GM21367 (cell line): Measurements from ENCODE around the gene RRM2.
"Not testable (repeated sequence)": the region's sequence is repeated elsewhere in the genome, so short reads cannot be mapped to it uniquely, and the experiment has no call there.

Experiments used
- ATAC-seq: cut with Tn5 transposase; IDR thresholded peaks from one replicate; pipeline ENCODE4 v1.9.1; 2021; ENCODE audit not compliant: unreplicated experiment

Gene RRM2

DNA sequence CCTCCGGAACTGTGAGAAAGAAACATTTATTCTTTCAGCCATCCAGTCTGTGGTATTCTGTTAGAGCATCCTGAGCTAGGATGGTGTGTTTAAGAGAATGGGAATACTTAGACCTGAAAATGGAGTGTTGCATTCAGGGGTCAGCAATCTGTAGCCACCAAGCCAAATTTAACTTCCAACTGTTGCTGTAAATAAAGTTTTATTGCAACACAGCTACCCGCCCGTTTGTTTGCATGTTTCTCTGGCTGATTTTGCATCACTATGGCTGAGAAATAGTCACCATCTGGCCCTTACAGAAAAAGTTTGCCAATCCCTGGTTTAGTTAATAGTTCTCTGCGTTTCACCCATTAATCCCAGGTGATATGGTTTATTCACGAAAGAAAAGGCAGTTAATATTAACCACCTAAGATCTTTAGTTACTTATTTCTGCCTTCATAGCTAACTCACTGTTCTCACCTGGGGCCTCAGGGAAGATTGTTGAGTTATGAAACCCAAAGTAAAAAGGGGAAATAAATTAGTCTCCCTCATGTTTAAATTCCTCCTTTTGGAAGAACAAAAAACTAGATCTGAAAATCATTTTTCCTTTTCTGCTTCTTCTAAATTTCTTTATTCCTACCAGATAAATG is 32.9 kb upstream of the RRM2 start:
- no peak for ATAC-seq

DNA sequence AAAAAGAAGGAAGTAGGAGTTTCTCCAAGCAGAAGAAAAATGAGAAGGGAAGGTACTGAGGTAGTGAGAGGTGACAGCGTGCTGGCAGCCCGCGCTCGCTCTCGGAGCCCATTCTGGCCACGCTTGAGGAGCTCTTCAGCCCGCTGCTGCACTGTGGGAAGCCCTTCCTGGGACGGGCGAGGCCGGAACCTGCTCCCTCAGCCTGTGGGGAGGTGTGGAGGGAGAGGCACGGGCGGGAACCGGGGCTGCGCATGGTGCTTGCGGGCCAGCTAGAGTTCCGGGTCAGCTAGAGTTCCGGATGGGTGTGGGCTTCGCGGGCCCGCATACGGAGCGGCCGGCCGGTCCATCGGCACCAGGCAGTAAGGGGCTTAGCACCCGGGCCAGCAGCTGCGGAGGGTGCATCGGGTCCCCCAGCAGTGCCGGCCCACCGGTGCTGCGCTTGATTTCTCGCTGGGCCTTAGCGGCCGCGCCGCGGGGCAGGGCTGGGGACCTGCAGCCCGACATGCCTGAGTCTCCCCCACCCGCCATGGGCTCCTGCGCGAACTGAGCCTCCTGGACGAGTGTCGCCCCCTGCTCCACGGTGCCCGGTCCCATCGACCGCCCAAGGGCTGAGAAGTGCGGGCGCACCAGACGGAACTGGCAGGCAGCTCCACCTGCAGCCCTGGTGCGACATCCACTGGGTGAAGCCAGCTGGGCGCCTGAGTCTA is 31.2 kb upstream of the RRM2 start:
- ATAC-seq, result no peak

DNA sequence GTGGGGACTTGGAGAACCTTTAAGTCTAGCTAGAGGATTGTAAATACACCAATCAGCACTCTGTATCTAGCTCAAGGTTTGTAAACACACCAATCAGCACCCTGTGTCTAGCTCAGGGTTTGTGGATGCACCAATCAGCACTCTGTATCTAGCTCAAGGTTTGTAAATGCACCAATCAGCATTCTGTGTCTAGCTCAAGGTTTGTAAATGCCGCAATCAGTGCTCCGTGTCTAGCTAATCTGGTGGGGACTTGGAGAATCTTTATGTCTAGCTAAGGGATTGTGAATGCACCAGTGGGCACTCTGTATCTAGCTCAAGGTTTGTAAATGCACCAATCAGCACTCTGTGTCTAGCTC is 30.7 kb upstream of the RRM2 start:
- ATAC-seq, result not testable (repeated sequence)

DNA sequence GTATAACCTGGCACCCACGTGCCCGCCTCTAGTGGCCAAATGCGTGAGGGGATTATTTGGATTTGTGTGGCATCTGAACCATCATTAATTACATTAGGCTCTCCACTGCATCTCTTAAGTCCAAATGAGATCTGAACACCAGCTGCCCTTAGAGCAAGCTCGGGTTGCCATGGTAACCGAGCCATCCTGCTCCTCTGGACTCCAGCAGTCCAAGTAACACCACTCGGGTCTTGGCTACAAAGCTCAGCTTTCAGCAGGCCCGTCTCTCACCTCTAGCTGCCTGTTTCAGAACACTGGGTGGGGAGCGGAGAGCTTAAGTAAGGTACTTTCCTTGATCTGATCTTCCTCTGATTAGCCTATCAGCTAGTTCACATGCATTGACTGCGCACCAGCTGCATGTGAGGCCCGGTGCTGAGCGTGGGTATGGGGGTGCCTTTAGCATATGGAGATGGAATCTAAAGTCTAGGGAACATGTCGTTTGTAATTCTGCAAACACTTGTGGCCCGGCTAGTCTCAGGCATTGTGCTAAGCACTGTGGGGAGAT is 28.2 kb upstream of the RRM2 start:
- ATAC-seq, result no peak

DNA sequence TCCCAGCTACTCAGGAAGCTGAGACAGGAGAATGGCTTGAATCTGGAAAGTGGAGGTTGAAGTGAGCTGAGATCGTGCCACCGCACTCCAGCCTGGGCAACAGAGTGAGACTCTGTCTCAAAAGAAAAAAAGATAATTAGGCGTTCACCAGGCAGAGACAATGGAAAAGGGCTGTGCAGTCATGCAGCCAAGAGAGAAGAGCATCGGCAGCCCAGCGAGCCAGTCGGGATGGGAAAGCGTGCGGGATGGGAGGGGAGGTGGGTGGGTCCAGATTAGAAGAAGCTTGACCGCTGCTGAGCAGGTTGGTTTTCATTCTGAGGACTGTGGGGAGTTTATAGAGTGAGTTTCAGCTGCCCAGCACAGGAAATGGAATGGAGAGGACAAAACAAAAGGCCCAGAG is 27.4 kb upstream of the RRM2 start:
- no peak for ATAC-seq

DNA sequence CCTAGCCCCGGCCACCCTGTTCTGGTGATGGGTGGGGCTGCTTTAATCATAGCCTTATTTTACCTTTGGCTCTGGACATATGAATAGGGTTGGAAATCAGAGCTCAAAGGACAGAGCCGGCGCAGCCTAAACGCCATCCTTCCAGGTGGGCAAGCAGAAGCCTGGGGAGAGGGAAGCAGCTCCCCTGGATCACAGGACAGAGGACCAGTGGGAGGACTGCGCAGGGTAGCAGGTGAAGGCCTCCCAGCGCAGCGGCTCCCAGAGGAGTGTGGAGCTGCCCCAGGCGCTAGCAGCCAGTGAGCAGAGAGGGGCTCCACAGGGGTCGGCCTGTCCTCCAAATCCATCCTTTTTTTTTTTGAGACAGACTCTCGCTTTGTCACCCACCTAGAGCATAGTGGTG is 25.9 kb upstream of the RRM2 start:
- no peak for ATAC-seq

DNA sequence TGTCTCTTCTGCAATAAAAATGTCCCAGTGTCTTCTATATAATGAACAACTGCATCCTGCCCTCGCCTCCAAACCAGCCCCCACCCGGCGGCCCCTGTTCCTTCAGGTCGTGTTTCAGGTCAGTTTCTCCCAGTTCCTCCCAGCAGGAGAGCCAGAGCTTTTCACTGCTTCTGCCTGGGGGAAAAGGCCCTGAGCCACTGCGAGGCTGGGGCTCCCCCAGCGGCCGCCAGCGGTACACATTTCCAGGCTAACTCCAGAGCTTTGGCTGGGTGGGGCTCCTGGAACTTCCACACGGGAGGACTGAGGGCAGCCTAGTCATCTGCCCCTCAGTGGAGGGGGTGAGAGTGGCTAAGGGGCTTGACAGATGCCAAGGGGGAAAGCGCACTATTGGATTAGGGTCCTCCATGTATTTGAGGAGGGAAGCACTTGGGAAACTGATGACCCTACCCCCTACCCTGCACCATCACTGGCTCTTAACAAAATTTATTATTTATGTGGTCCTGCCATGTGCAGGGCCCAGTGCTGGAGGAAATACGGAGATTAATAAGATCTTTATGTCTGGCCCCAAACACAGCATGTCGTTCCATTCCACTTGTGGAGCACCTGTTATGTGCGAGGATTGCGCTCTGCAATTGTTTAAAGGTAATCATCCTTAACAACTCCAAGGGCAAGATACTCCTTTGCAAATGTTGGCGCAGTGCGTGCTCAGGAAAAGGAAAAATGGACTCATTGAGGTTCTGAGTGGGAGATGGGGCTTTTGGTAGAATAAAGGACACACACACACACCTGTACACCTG is 25.0 kb upstream of the RRM2 start:
- ATAC-seq, result peak; percentile 57

DNA sequence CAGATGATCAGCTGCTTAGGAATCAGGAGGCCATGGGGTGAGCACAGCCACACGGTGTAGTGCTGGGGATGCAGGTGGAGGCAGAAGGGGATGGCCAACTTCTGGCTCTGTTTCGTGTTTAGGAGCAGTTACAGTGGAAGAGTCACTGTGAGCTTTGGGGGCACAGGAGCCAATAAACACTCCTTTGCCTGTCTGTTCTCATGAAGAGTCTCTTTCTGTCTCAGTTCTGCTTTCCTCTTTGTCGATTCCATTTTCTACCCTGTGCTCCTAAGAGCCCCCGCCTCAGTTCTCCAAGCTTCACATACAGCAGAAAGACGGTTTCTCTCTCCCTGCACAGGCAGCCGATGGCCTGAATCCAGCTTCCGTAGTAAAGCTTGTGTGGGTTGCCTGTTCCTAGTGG is 21.0 kb upstream of the RRM2 start:
- no peak for ATAC-seq

DNA sequence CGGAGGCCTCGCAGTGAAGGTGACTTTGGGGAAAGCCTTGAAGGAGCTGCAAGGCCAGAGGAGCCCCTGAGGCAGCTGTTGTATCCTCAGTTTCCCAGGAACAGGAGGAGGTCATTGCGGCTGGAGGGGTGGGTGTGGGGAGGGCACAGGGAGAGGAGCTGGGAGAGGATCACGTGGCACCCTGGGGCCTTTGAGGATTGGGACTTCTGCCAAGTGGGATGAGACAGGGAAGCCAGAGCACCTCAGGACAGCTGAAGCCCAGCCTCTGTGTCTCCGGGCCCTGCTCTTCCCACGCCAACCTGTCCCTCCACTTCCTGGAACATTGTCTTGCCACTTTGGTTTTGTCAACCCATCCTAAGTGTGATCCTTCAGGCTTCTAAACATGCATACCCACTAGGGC is 19.4 kb upstream of the RRM2 start:
- ATAC-seq, result no peak

DNA sequence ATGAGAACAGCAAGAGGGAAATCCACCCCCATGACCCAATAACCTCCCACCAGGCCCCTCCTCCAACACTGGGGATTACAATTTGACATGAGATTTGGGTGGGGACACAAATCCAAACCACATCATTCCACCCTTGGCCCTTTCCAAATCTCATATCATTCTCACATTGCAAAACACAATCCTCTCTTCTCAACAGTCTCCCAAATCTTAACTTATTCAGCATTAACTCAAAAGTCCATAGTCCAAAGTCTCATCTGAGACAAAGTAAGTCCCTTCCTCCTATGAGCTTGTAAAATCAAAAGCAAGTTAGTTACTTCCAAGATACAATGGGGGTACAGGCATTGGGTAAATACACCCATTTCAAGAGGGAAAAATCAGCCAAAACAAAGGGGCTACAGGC is 17.6 kb upstream of the RRM2 start:
- ATAC-seq, result not testable (repeated sequence)

DNA sequence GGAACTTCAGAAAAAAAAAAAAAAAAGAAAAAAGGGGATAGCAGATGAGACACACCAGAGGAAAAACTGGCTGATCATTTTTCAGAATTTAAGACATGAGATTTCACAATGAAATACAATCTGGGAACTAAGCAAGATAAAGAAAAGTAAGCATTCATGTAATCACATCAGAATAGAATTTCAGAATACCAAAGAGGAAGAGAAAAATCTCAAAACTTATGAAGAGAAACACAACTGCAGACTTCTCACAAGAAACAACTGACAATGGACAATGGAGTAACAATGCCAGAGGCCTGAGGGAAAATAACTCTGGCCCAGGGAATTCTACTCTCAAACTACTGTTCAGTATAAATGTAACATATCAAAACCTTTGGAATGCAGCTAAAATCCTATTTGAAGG is 13.2 kb upstream of the RRM2 start:
- ATAC-seq, result no peak

DNA sequence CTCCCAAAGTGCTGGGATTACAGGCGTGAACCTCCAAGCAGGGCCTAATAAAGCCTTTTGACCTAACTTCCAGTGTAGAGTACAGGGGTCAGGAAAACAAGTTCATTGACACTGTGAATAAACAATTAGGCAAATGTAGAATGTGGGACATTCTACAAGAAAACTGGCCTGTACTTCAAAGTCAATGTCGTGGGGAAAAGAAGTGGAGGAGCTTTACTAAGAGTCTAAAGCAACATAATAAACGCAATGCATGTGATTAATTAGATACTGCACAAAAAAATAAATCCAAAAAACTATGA is 3.6 kb upstream of the RRM2 start:
- ATAC-seq, result no peak

DNA sequence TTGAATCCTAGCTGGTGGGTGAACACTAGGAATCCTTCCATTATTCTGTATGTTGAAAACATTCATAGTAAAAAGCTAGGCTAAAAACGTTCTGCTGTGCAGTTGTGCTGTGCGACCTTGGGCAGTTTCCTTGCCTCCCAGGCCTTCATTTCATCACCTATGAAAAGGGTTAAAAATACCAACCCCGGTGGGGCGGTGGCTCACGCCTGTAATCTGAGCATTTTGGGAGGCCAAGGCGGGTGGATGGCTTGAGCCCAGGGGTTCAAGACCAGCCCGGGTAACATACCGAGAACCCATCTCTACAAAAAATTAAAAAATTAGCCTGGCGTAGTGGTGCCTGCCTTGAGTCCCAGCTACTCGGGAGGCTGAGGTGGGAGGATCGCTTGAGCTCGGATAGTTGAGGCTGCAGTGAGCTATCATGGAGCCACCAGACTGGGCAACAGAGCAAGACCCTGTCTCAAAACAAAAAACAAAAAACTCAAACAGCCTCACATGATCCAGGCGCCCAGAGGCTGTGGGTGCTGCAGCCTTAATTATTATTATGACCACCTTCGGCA is 2.9 kb upstream of the RRM2 start:
- no peak for ATAC-seq

DNA sequence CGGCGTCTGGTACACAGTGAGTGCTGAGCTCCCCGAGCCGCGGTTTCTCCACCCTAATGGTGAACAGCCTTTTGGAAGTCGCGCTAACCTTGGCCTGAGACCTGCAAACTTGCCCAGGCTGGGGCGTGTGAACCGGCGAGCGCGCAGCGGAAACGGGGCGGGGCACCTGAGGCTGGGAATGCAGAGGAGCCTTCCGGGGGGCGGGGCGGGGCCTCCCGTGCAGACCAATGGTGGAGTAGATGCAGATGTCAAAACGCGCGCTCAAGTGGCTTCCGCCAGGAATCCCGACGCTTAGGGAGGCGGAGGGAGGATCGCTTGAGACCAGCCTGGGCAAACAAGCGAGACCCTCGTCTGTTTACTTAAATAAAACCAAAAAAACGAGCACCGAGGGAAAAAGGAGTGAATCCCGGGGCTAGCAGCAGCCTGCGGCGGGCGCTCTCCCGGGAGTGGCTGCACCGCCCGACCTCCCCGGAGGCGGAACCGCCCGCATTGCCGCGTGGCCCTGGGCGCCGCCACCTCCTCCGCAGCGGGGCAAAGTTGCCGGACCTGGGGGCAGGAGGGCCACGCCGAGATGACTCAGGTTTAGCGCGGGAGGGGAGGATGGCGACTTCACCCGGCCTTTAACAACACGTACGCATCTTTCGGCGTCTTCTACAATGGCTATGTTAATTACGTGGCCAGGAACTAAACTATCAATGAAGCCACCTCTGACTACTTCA is 2.2 kb upstream of the RRM2 start:
- peak; percentile 54 for ATAC-seq

DNA sequence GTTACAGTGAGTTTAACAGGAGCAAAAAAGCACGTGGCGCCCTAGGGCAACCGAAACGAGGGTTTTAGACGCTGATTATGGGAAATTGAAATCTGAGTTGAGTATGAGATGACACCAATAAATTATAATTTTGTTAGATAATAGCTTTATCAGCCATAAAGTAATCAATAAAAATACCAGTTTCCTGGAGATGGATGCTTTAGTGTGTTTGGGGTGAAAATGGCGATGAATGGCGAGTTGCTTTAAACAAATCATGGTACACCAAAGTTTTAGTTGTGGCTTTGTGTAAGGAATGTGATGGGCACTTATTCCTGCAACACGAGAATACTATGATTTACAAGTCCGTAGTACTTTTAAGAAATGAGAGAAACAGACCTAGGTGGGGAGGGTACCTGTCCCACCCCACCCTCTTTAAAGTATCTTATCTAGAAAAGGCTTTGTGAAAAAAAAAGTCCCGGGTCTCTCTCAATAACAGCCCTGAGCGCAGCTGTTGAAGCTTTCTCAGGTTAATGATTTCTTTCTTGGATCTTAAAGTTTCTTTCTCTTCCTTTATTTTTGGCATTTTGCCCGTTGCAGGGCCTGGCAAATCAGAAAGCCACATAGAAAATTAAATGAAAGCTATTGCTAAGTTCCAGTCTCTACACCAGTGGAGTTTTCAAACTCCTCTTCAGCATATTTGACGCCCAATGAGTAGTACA is 1.5 kb upstream of the RRM2 start:
- no peak for ATAC-seq

DNA sequence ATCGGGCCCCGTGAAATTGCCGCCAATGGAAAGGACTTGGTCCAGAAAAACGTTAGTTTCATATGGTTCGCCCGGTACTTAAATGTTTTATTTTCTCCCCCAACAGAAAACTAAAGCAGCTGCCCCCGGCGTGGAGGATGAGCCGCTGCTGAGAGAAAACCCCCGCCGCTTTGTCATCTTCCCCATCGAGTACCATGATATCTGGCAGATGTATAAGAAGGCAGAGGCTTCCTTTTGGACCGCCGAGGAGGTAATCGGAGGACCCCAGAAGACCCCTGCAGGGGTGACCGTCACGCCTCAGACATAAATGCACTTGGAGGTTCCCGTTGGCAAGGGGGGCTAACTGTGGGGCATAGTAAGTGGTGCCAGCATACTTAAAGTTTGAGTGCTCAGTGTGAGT is 742 bp downstream of the RRM2 start:
- no peak for ATAC-seq

DNA sequence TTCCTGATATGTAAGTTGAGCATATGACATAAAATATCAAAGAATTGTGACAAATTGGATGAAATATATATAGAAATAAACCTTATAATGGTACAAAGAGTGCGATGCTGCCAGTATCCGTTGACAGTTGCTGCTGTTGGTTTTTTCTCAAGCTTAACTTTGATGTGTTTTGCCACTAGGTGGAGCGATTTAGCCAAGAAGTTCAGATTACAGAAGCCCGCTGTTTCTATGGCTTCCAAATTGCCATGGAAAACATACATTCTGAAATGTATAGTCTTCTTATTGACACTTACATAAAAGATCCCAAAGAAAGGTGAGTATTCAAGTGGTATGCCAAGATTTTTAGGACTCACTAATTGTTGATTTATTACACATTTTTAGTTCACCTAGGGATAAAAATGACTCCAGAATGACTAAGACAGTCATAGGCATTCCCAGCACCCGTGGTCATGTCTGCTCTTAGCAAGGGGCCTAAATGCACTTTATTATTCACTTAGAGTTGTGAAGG is 2.1 kb downstream of the RRM2 start:
- ATAC-seq, result no peak

DNA sequence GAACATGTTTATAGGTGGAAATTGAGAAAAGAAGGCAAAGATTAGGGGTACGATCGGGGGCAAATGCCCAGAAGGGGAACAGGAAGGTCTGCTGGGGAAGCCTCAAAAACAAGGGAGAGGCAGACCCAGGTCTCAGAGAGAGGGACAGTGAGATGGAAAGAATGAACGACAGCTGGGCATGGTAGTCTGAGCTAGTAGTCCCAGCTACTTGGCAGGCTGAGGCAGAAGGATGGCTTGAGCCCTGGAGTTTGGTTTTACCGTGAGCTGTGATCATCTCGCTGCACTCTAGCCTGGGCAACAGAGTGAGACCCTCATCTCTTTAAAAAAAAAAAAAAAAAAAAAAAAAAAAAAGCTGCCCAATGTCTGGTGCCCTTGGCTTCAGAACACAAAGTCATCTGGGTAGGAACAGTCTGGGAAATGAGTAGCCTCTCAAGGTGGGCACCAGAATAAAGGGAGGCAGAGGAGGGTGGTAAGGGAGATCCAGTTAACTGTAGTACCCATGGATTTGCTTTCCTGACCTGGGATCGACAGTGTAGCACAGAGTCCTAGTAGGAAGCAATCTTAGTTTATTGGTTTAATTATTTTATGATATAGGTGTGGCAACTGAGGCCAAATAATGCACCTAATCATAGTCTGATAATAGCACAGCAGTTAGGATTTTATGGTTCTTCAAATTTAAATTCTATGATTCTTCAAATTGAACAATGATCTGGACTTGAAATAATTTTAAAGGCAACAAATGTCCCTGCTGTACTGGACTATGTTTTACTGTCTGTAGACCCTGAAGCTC is 3.5 kb downstream of the RRM2 start:
- ATAC-seq, result no peak

DNA sequence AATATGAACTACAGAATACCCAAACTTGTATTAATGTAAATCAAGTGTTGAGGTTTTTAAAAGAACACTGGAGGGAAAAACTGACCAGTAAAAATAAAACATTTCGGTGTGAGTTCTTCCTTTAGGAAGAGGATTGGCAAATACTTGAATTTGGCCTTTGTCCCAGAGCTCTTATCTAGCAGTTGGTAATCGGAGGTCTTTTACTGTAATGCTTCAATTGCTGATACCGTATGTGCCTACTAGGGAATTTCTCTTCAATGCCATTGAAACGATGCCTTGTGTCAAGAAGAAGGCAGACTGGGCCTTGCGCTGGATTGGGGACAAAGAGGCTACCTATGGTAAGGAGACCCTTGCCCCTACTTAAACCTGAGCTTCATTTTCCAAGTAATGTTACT is 4.1 kb downstream of the RRM2 start:
- ATAC-seq, result no peak

DNA sequence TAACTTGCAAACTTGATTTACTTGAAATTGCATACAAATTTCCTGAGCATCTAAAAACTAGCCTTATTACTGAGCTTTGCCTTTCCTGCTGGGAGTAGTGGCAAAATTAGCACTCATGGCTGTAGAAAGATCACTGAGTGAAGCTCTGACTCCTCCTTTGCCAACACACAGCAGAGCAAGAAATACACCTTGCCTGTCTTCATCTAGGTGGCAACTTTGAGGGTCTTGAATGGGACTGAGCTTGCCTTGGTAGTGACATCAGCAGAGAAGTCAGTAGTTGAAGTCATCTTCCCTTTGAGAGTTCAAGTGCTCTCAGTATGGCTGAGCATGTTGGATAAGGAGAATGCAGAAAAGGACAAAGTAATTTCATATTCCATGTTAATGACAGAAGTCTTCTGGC is 5.9 kb downstream of the RRM2 start:
- ATAC-seq, result no peak
